GM19035 (cell line): ENCODE measurements around the gene RSPRY1.
"Not testable (repeated sequence)": the region's sequence is repeated elsewhere in the genome, so short reads cannot be mapped to it uniquely, and the experiment has no call there.

ENCODE experiments used
- ATAC-seq: cut with Tn5 transposase; IDR thresholded peaks from one replicate; pipeline ENCODE4 v1.9.1; 2021; ENCODE audit not compliant: unreplicated experiment

Gene RSPRY1

DNA sequence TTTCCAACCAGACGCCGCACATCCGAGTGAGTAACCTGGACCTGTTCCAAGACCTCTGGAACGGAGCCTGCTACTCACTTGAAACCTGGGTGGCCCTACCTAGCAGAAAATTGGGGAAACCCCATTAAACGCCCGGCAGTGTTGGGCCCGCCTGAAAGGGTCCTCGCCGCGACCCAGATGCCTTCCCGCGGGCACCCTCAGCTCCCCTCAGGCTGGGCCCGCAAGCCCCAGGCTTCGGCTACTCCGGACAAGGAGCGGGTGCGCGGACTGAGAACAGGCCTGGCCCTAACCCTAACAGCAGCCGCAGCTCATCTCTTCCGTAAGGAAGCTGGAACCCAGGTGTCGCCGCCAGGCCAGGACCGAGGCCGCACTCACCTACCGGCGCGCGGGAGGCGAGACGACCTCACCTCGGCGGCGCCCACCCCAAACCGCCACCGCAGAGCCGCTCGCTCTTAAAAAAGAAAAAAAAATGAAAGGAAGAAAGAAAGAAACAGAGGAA lies 634 bp upstream of the RSPRY1 start:
- peak; percentile 42 for ATAC-seq

DNA sequence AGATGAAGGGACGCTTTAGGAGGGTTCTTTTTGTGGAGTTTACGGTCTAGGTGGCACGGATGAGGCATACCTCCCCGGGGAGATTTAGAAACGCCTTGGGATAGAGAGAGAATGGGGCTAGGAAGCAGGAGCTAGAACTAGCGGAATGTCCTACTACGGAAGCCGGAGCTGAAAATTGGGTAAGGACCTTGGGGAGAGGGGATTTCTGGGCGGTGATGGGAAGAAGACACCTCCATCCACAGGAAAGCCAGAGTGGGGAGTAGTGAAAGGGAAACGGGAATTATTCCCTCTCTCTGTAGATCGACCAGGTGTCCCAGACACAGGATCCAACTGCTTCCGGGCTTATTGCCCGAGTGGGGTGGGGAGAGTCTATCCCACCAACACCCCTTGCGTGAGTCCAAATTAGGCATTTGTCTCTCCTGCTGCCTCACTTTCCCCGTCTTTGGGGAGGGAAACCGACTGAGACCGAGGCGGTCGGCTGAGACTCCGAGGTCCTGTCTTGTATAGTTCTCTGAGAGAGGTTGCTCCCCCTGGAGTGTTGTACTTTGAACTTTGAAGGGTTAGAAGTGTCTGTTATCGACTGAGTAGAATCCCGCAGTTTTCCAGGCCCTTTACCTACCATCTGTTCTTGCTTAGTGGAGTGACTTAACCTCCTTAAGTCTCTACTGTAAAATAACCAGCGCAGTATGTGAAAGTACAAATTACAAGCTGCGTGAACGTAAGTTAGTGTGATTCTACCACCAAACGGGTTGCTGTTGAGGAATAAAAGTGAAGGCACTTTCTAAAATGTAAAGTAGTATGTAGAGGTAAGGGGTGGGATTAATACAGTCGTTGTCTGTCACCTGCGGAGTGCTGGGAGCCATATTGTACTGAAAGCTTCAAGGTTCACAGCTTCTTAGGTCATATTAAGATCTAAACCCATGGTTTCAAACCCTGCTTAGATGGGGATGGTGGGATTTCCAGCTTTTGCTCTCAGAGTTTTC lies 1.0 kb downstream of the RSPRY1 start:
- ATAC-seq = no peak

DNA sequence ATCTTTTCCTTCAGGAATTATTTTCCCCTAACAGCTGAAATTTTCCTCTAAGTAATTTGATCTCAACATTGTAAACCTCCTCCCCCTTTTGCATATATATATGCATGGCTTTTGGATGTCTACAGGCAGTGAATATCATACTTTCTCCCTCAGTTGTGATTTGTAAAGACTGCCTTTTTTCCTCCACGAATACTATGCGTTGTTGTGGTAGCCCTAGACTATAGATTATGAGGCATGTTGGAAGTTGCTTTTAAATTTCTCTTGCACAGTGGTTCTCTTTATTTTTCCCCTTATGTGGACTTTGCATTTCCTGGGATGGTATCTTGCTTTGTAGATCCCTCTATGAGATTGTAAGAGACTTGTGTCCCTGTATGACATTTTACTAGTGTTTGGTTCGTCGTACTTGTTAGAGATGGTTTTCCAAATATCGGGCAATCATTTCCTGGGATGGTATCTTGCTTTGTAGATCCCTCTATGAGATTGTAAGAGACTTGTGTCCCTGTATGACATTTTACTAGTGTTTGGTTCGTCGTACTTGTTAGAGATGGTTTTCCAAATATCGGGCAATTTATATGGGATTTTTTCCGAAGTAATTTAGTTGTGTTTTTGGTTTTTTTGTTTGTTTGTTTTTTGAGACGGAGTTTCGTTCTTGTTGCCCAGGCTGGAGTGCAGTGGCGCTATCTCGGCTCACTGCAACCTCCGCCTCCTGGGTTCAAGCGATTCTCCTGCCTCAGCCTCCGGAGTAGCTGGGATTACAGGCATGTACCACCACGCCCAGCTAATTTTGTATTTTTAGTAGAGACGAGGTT lies 2.0 kb downstream of the RSPRY1 start:
- ATAC-seq = not testable (repeated sequence)

- no peak for ATAC-seq
These were observed 2.5 kb downstream of the RSPRY1 start for GRCh38 chr16:57188711-57189002.

GRCh38 chr16:57189527-57189926 lies 3.4 kb downstream of the RSPRY1 start:
- not testable (repeated sequence) for ATAC-seq

DNA sequence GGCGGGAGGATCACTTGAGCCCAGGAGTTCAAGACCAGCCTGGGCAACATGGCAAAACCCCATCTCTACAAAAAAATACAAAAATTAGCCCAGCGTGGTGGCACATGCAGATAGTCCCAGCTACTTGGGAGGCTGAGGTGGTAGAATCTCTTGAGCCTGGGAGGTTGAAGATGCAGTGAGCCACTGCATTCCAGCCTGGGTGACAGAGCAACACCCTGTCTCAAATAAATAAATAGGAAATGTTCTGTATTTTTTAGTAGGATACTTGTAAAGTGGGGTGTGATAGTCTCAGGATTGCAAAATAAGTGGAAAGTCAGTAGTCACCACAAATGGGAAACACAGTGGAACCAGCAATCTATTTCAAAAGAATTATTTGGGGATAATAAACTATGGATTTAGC lies 4.0 kb downstream of the RSPRY1 start:
- no peak for ATAC-seq

DNA sequence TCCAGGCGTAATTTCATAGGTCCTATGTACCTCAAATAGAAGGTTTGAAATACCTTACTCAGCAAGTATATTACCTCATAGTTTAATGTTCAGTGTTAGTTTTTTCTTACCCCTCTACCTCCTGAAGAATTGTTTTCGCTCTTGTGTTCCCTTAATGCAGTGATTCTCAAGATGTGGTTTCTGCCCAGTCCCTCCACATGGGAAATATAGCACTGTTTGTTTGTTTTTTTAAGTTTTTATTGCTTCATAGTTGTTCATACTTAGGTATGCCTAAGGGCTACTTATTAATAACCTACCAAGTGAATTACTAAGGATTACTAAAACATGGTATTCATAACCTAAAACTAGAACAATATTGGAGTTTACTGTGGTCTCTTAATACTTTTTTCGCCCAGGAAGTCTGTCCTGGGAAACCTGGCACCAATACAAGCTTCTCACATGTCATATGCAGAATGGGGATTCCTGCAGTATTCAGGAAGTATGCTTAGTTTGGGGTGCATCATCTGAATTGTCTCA lies 5.0 kb downstream of the RSPRY1 start:
- ATAC-seq = no peak

GRCh38 chr16:57192146-57192545 lies 6.0 kb downstream of the RSPRY1 start:
- no peak for ATAC-seq

- ATAC-seq = no peak
These were observed 6.8 kb downstream of the RSPRY1 start for GRCh38 chr16:57192720-57193486.

GRCh38 chr16:57194512-57194911 lies 8.4 kb downstream of the RSPRY1 start:
- ATAC-seq = no peak

DNA sequence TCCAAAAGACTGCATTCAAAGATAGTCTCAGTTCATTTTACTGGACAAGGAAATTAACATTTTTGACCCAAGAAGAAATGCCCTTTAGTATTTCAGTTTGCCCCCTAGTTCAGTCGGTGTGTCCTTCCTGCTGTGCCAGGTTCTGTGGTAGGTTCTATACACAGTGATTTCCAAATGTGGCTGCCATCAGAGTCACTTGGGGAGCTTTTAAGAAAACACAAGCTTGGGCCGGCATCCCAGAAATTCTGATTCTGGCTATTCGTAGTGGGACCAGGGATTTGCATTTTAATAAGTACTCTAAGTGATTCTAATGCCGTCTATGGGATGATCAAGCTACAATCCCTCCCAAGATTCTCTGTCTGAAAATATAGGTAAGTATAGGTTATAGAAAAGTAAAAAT lies 10.2 kb downstream of the RSPRY1 start:
- ATAC-seq = no peak

DNA sequence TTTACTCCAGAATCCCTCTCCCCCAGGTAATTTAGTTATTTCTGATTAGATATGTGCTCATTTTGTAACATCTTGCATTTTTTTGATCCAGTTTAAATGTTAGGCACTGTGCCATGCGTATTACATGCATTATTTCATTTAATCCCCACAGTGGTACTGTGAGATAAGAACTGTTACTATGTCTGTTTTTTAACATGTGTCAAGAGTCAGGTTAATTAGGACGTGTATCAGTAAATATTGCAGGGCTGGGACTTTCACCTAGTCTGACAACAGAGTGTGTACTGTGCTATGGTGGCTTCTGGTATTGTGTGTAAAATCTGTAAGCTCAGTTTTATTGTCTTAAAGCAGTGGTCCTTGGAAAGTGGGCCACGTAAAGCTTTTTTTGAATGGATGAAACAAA lies 10.6 kb downstream of the RSPRY1 start:
- no peak for ATAC-seq

DNA sequence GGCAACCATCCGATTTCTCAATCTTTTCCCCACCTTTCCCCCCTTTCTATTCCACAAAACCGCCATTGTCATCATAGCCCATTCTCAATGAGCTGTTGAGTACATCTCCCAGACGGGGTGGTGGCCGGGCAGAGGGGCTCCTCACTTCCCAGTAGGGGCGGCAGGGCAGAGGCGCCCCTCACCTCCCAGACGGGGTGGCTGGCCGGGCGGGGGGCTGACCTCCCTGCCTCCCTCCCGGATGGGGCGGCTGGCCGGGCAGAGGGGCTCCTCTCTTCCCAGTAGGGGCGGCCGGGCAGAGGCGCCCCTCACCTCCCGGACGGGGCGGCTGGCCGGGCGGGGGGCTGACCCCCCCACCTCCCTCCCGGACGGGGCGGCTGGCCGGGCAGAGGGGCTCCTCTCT lies 14.2 kb downstream of the RSPRY1 start:
- ATAC-seq = not testable (repeated sequence)

DNA sequence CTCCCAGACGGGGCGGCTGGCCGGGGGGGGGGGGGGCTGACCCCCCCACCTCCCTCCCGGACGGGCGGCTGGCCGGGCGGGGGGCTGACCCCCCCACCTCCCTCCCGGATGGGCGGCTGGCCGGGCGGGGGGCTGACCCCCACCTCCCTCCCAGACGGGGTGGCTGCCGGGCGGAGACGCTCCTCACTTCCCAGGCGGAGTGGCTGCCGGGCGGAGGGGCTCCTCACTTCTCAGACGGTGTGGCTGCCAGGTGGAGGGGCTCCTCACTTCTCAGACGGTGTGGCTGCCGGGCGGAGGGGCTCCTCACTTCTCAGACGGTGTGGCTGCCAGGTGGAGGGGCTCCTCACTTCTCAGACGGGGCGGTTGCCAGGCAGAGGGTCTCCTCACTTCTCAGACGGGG lies 14.8 kb downstream of the RSPRY1 start:
- ATAC-seq = not testable (repeated sequence)

GRCh38 chr16:57202095-57202886 lies 16.2 kb downstream of the RSPRY1 start:
- ATAC-seq = no peak

DNA sequence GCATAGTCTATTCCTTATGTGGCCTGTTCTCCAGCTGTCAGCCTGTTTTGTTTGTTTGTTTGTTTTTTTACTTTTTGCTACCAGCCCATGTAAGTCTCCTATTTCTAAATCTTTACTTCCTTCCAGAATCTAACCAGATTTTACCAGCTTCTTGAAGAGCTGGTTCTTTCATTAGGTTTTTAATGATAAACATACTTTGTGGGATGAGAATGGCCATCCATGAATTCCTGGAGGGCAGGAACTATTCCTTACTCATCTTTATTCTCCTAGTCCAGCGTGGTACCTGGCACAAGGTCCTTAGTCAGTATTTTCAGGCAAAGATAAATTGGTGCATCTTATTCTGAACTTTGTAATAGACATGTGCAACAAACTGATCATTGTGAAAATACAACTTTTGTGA lies 17.3 kb downstream of the RSPRY1 start:
- no peak for ATAC-seq

- no peak for ATAC-seq
These were observed 18.5 kb downstream of the RSPRY1 start for GRCh38 chr16:57204675-57205074.

DNA sequence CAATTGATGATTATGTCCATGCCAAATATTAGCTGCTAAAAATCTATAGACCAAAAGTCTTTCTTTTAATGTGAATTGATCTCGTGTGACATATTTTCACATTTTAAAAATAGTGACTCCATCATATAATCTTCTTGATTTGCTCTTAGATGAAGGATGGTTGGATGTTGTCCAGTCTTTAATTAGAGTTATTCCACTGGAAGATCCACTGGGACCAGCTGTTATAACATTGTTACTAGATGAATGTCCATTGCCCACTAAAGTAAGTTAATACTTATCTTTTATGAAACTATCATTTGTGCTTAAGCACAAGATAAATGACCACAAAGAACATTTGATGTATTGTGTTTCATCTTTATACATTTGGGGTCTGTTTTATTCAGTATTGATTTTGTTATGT lies 22.8 kb downstream of the RSPRY1 start:
- no peak for ATAC-seq

GRCh38 chr16:57209780-57210179 lies 23.7 kb downstream of the RSPRY1 start:
- ATAC-seq = no peak

- ATAC-seq = no peak
These were observed 27.3 kb downstream of the RSPRY1 start for GRCh38 chr16:57213462-57213861.
